OCI-LY1 (cell line): Measurements from ENCODE around the gene CCR5AS.

Experiments
- EZH2 ChIP-seq: fragments of 200-600 bp; sonication (generic), shearing (Covaris generic); IDR thresholded peaks from 2 replicates; pipeline ENCODE4 v1.8.0; 2017; ENCODE audit warnings: borderline replicate concordance, mixed run types, mild to moderate bottlenecking, antibody characterized with exemption, low read length, moderate library complexity, mixed read lengths
- TF ChIP-seq, protein P1 (sequence below): fragments of 200-600 bp; sonication (generic), shearing (Covaris generic); IDR thresholded peaks from 2 replicates; pipeline ENCODE4 v1.5.1; 2017; ENCODE audit warnings: mild to moderate bottlenecking, antibody characterized with exemption, low read length, moderate library complexity, mixed read lengths

GRCh38 chr3:46399098-46399497 is 7.8 kb downstream of the CCR5AS start:
- TF ChIP-seq, protein P1, sequence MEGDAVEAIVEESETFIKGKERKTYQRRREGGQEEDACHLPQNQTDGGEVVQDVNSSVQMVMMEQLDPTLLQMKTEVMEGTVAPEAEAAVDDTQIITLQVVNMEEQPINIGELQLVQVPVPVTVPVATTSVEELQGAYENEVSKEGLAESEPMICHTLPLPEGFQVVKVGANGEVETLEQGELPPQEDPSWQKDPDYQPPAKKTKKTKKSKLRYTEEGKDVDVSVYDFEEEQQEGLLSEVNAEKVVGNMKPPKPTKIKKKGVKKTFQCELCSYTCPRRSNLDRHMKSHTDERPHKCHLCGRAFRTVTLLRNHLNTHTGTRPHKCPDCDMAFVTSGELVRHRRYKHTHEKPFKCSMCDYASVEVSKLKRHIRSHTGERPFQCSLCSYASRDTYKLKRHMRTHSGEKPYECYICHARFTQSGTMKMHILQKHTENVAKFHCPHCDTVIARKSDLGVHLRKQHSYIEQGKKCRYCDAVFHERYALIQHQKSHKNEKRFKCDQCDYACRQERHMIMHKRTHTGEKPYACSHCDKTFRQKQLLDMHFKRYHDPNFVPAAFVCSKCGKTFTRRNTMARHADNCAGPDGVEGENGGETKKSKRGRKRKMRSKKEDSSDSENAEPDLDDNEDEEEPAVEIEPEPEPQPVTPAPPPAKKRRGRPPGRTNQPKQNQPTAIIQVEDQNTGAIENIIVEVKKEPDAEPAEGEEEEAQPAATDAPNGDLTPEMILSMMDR = no peak
- no peak for TF ChIP-seq EZH2
